Astrocyte of the spinal cord (primary cell): Measurements from ENCODE around the gene LRIG3.
A peak's percentile ranks its signal among the peaks of the same experiment; 100 is the strongest.

ENCODE experiments used
- DNase-seq: peaks from one replicate; pipeline ENCODE4 v3.0.0; 2011; ENCODE audit warnings: low read depth, low spot score
- H3K4me3 ChIP-seq: 2 replicates; pipeline ENCODE4 v1.5.1; 2011; ENCODE audit warnings: low read depth, mild to moderate bottlenecking, low read length, moderate library complexity
- CTCF ChIP-seq: IDR thresholded peaks from 2 replicates; pipeline ENCODE4 v1.5.1; 2012; ENCODE audit warnings: low read depth, mild to moderate bottlenecking, low read length, inconsistent platforms
- in situ Hi-C: cut with HindIII; loops from 2 replicates; pipeline ENCODE4 v1.10.0; 2017; ENCODE audit warnings: low sequenced_read_pairs

The LRIG3 gene

GRCh38 chr12:58924652-58925051 is 4.3 kb upstream of the LRIG3 start:
- no peak for DNase-seq

GRCh38 chr12:58923781-58924180 is 3.5 kb upstream of the LRIG3 start:
- in situ Hi-C loops = loop anchor here (25.0 kb wide), 1 partner anchor 164 kb away; no protein-coding TSS in a partner anchor
- no peak for TF ChIP-seq CTCF
- no peak overlapping the region for H3K4me3 ChIP-seq
- no peak for DNase-seq

More at GRCh38 chr12:58924652-58925051, 4.3 kb upstream of the LRIG3 start:
- in situ Hi-C loops = loop anchor here (25.0 kb wide), 1 partner anchor 163 kb away; no protein-coding TSS in a partner anchor
- TF ChIP-seq CTCF = no peak
- no peak overlapping the region for H3K4me3 ChIP-seq

- no peak for TF ChIP-seq CTCF
- H3K4me3 ChIP-seq = no peak overlapping the region
- in situ Hi-C loops = loop anchor here (25.0 kb wide), 1 partner anchor 164 kb away; no protein-coding TSS in a partner anchor
- DNase-seq = peak; percentile 56
Observed at GRCh38 chr12:58922849-58923248, 2.5 kb upstream of the LRIG3 start.

GRCh38 chr12:58920961-58921861 is 907 bp upstream of the LRIG3 start:
- no peak for DNase-seq
- TF ChIP-seq CTCF = no peak
- H3K4me3 ChIP-seq = peak overlapping the region; percentile 77
- in situ Hi-C loops = loop anchor here (25.0 kb wide), 1 partner anchor 166 kb away; no protein-coding TSS in a partner anchor

GRCh38 chr12:58919231-58920101 is 838 bp downstream of the LRIG3 start:
- DNase-seq = peak; percentile 61
- in situ Hi-C loops = loop anchor here (25.0 kb wide), 1 partner anchor 168 kb away; no protein-coding TSS in a partner anchor
- TF ChIP-seq CTCF = no peak
- peak overlapping the region; percentile 77 for H3K4me3 ChIP-seq

GRCh38 chr12:58918469-58918844 is 1.8 kb downstream of the LRIG3 start:
- peak overlapping the region; percentile 77 for H3K4me3 ChIP-seq

More at GRCh38 chr12:58918469-58918844, 1.8 kb downstream of the LRIG3 start:
- in situ Hi-C loops = loop anchor here (25.0 kb wide), 1 partner anchor 169 kb away; no protein-coding TSS in a partner anchor
- peak; percentile 23 for DNase-seq
- TF ChIP-seq CTCF = no peak
